GM13977 (cell line): ENCODE measurements around the gene USP49.

Experiments used
- DNase-seq: peaks from one replicate; pipeline ENCODE4 v3.0.0; 2012; ENCODE audit warnings: low spot score
- CTCF ChIP-seq: IDR thresholded peaks from 2 replicates; pipeline ENCODE4 v1.5.1; 2012; ENCODE audit warnings: mild to moderate bottlenecking, control low read depth; ENCODE audit not compliant: insufficient read depth; ENCODE audit errors: extremely low read depth, missing control alignments
- in situ Hi-C: fragments of 300-500 bp; cut with MboI; formaldehyde crosslinking; loops from one replicate; pipeline ENCODE4 v1.12.0; 2022; ENCODE audit warnings: low sequenced_read_pairs, low pct_unique_long_range_greater_than_20kb, mixed read lengths, inconsistent platforms; ENCODE audit not compliant: unreplicated experiment

USP49 gene

GRCh38 chr6:41746107-41746506 is 149.1 kb downstream of the USP49 start:
- TF ChIP-seq CTCF: no peak
- no peak for DNase-seq
- in situ Hi-C loops: no loop called here

DNA sequence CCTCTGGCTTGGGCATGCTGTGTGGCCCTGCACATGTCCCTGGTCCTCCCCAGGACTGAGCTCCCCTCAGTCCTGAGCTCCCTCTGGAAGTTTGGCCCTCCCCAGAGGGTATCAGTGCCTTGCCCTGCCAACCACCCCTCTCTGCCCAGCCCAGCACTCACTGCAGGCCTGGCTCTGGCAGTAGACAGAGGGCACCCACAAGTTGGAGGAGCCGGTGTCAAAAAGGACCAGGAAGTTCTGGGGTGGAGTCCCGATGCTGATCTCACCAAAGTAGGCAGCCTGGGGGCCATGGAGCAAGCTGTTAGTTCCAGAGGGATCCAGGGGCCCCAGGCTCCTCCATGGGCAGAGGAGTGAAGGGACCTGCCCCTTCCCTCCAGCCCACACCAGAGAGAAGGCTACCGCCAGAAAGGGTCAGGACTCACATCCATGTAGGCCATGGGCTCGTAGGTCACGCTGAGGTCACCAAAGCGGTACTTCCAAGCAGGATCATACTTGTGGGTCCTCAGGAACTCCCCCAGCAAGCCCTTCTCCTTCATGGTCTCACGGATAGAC is 150.9 kb downstream of the USP49 start:
- no peak for TF ChIP-seq CTCF
- no peak for DNase-seq
- in situ Hi-C loops: no loop called here

DNA sequence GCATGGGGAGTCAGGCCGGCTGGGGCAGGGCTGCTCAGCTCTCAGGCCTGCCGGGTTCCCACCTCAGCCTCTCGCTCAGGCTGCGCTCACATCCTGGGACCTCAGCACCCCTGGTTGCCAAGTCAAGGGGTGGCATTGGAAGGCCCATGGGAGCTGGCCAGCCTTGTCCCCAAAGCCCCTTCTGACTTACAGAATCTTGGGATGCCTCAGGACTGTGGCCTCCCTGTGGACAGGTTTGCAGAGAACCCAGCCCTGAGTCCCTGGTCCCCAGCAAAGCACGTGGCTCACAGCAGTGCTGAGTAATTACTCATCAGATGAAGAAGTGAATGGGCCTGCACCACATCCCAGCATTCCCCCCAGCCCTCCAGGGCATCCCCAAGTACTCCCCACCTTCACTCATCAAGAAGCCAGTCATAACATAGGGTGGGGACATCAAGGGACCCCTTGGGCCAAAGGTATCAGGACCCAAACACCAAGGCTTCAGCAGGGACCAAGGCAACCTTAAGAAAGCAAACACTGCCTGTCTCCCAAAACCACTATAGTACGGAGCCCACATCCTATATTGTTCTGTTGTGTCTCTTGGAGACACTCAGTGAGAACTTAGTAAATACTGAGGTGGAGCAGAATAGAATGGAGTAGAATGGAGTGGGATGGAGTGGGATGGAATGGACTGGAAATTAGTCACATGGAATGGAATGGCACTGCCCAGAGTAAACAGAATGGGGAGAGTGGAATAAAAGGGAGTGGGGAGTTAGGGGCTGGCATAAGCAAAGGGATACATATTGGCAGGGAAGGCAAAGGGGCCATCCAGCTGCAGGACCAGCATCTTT is 151.6 kb downstream of the USP49 start:
- in situ Hi-C loops: no loop called here
- DNase-seq: no peak
- TF ChIP-seq CTCF: no peak

GRCh38 chr6:41741625-41742490 is 153.3 kb downstream of the USP49 start:
- TF ChIP-seq CTCF: no peak
- no peak for DNase-seq
- in situ Hi-C loops: no loop called here

DNA sequence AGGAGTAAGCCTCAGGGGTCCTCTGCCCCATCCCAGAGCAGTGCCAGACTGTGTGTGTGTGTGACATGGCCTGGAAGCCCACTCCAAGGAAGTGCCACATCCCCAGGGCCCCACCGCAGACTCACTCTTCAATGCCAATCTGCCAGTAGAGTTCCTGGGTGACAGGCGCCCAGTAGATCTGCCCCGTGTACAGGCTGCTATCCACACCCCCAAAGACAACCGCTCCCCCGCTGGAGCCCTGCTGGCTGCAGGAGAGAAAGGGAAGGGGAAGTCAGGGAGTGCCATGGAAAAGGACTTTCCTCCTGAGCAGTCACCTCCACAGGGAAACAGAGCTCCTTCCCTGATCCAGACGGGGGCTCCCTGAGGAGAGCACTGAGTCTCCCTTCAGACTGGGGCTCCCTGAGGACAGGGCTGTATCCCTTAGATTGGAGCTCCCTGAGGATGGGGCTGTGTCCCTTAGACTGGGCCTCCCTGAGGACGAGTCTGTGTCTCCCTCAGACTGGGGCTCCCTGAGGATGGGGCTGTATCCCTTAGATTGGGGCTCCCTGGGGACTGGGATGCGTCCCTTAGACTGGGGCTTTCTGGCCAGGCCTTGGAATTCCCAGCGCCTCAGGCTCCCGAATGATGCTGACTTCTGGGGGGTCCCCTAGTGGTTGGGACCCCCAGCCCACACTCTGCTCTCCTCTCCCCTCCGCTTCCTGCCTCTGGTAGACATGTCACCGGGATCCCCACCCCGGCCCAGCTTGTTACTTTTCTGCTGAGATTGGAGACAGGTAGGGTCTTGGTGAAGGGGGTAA is 154.6 kb downstream of the USP49 start:
- no peak for DNase-seq
- in situ Hi-C loops: no loop called here
- no peak for TF ChIP-seq CTCF
